Loucy (cell line): ENCODE data around the gene TOMM20.

Experiments used
- H2AFZ ChIP-seq: fragments of 200-600 bp; sonication (generic); 2 replicates; pipeline ENCODE4 v1.6.0; 2016; ENCODE audit warnings: antibody characterized with exemption, mild to moderate bottlenecking, low read length, moderate library complexity
- H3F3A ChIP-seq: fragments of 200-600 bp; 2 replicates; pipeline ENCODE4 v1.6.0; 2016; ENCODE audit warnings: antibody characterized with exemption, low read depth, mild to moderate bottlenecking
- H3K27me3 ChIP-seq: fragments of 200-600 bp; sonication (generic); 2 replicates; pipeline ENCODE4 v1.6.1; 2014; ENCODE audit warnings: low read length, mild to moderate bottlenecking; ENCODE audit not compliant: insufficient read depth, poor library complexity, severe bottlenecking
- H3K36me3 ChIP-seq: fragments of 200-600 bp; sonication (generic); 2 replicates; pipeline ENCODE4 v1.6.1; 2016; ENCODE audit warnings: low read length; ENCODE audit not compliant: insufficient read depth
- H3K4me1 ChIP-seq: fragments of 200-600 bp; sonication (generic); 2 replicates; pipeline ENCODE4 v1.5.1; 2014; ENCODE audit warnings: low read length, mild to moderate bottlenecking; ENCODE audit not compliant: insufficient read depth, poor library complexity, severe bottlenecking
- H3K4me2 ChIP-seq: fragments of 200-600 bp; sonication (generic); 2 replicates; pipeline ENCODE4 v1.6.0; 2014; ENCODE audit warnings: antibody characterized with exemption, low read length, low read depth, mild to moderate bottlenecking; ENCODE audit not compliant: poor library complexity, severe bottlenecking
- H3K4me3 ChIP-seq: fragments of 200-600 bp; sonication (generic); 2 replicates; pipeline ENCODE4 v1.5.1; 2014; ENCODE audit warnings: low read length, mild to moderate bottlenecking, mixed read lengths; ENCODE audit not compliant: poor library complexity, severe bottlenecking
- H3K79me2 ChIP-seq: fragments of 200-600 bp; sonication (generic); 2 replicates; pipeline ENCODE4 v1.6.1; 2014; ENCODE audit warnings: low read length; ENCODE audit not compliant: insufficient read depth
- H3K9ac ChIP-seq: fragments of 200-600 bp; sonication (generic); 2 replicates; pipeline ENCODE4 v1.6.0; 2014; ENCODE audit warnings: mild to moderate bottlenecking, low read depth, low read length, moderate library complexity; ENCODE audit not compliant: poor library complexity, severe bottlenecking
- H3K9me2 ChIP-seq: fragments of 200-600 bp; sonication (generic); replicated peaks from 2 replicates; pipeline ENCODE4 v1.6.1; 2016; ENCODE audit warnings: low read depth, low read length, mixed read lengths
- H3K9me3 ChIP-seq: fragments of 200-600 bp; sonication (generic); 2 replicates; pipeline ENCODE4 v1.6.1; 2014; ENCODE audit warnings: mild to moderate bottlenecking, antibody characterized with exemption, low read length, low read depth; ENCODE audit not compliant: insufficient read depth
- H4K20me1 ChIP-seq: fragments of 200-600 bp; sonication (generic); 2 replicates; pipeline ENCODE4 v1.6.0; 2014; ENCODE audit warnings: antibody characterized with exemption, low read length, mild to moderate bottlenecking; ENCODE audit not compliant: insufficient read depth, poor library complexity, severe bottlenecking
- EZH2phosphoT487 ChIP-seq: fragments of 200-600 bp; IDR thresholded peaks from 2 replicates; pipeline ENCODE4 v1.6.1; 2018; ENCODE audit warnings: antibody characterized with exemption, mild to moderate bottlenecking, moderate library complexity, borderline replicate concordance
- TF ChIP-seq, protein P1 (sequence below): fragments of 200-600 bp; sonication (generic); conservative IDR thresholded peaks from 2 replicates; pipeline ENCODE4 v1.5.1; 2014; ENCODE audit warnings: mild to moderate bottlenecking, antibody characterized with exemption, low read length

Gene TOMM20

DNA sequence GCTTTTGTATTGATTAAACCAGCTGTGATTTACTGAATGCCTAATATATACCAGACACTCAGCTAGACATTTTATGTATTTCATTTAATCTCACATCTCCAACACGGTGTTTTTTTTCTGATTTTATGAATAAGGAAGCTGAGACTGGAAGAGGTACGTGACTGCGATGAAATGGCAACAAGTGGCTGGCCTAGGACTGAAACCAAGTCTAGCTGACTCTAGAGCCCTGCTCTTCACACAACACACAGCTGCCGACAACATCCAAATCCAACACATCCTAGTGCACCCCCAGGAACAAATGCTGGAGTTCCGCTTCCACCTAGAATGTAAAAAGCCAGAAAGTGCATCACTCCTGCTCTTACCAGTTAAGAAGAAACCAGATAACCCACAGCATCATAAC lies 10.7 kb upstream of the TOMM20 start:
- Histone ChIP-seq H3K27me3 (no peaks in the 10 kb centered on the region), H3F3A (no peaks in the 10 kb centered on the region), H4K20me1 (peaks cover 6% of the 10 kb centered on the region), H2AFZ (no peak overlapping the region), H3K4me1 (no peaks in the 10 kb centered on the region), H3K9me3 (no peaks in the 10 kb centered on the region), H3K4me2 (no peak overlapping the region), H3K4me3 (no peak overlapping the region), H3K79me2 (peaks cover 8% of the 10 kb centered on the region; the same call in 1 of the 2 replicates), H3K9me2 (no peaks in the 10 kb centered on the region), H3K36me3 (peaks cover 72% of the 10 kb centered on the region), H3K9ac (no peak overlapping the region)
- TF ChIP-seq, protein P1, sequence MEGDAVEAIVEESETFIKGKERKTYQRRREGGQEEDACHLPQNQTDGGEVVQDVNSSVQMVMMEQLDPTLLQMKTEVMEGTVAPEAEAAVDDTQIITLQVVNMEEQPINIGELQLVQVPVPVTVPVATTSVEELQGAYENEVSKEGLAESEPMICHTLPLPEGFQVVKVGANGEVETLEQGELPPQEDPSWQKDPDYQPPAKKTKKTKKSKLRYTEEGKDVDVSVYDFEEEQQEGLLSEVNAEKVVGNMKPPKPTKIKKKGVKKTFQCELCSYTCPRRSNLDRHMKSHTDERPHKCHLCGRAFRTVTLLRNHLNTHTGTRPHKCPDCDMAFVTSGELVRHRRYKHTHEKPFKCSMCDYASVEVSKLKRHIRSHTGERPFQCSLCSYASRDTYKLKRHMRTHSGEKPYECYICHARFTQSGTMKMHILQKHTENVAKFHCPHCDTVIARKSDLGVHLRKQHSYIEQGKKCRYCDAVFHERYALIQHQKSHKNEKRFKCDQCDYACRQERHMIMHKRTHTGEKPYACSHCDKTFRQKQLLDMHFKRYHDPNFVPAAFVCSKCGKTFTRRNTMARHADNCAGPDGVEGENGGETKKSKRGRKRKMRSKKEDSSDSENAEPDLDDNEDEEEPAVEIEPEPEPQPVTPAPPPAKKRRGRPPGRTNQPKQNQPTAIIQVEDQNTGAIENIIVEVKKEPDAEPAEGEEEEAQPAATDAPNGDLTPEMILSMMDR, result no peak
- no peak for TF ChIP-seq EZH2phosphoT487

DNA sequence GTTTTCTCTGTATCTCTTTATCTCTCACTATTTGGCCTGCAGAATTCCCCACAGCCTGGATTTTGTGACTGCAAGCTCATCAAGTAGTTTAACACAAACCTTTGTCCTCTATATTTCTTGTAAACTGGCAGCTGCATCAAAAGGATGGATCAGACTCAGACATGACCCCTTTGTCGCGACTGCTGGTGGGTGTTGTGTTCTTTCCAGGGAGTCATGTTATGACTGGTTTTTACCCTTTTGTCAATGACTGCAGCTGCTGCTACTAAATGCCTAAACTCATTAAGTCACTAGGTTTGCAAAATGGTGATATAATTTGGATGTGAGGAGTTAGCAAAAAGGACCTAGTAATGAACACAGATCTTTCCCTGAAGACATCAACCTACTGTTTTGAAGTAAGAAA lies 10.2 kb upstream of the TOMM20 start:
- Histone ChIP-seq H3K4me2 (no peak overlapping the region), H3K36me3 (peaks cover 73% of the 10 kb centered on the region; the same call in 1 of the 2 replicates), H2AFZ (no peak overlapping the region), H3K9me3 (no peaks in the 10 kb centered on the region), H3K4me1 (no peaks in the 10 kb centered on the region), H3F3A (no peaks in the 10 kb centered on the region), H3K4me3 (no peak overlapping the region), H3K79me2 (peaks cover 8% of the 10 kb centered on the region; the same call in 1 of the 2 replicates), H4K20me1 (peaks cover 6% of the 10 kb centered on the region), H3K9ac (no peak overlapping the region), H3K27me3 (no peaks in the 10 kb centered on the region), H3K9me2 (no peaks in the 10 kb centered on the region)
- no peak for TF ChIP-seq EZH2phosphoT487
- TF ChIP-seq, protein P1, result no peak

DNA sequence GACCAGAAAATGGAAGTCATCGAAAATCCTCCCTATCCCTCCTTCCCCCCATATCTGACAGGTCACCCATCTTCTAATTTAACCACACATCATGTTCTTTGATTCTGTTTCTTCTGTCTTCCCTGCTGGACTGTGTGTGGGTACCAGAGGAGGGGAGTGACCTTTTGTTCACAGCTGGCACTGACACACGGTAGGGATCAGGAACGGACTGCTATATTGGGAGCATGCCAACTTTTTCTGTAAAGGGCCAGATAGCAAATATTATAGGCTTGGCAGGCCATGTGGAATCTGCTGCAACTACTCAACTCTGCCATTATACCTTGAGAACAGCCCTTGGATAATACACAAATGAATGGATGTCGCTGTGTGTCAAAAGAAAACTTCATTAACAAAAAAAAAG lies 7.5 kb upstream of the TOMM20 start:
- no peak overlapping the region for H2AFZ ChIP-seq
- H4K20me1 ChIP-seq, result peaks cover 6% of the 10 kb centered on the region
- no peaks in the 10 kb centered on the region for H3F3A ChIP-seq
- H3K4me2 ChIP-seq, result no peak overlapping the region
- H3K4me3 ChIP-seq, result no peak overlapping the region
- TF ChIP-seq EZH2phosphoT487, result no peak
- TF ChIP-seq, protein P1, result no peak
- H3K4me1 ChIP-seq, result no peaks in the 10 kb centered on the region
- H3K27me3 ChIP-seq, result no peaks in the 10 kb centered on the region
- no peaks in the 10 kb centered on the region for H3K9me2 ChIP-seq
- H3K79me2 ChIP-seq, result no peaks in the 10 kb centered on the region
- no peaks in the 10 kb centered on the region for H3K9me3 ChIP-seq
- peaks cover 82% of the 10 kb centered on the region; the same call in 1 of the 2 replicates for H3K36me3 ChIP-seq
- no peak overlapping the region for H3K9ac ChIP-seq
